ENCODE data around the gene DAG1.

DAG1 gene

DNA sequence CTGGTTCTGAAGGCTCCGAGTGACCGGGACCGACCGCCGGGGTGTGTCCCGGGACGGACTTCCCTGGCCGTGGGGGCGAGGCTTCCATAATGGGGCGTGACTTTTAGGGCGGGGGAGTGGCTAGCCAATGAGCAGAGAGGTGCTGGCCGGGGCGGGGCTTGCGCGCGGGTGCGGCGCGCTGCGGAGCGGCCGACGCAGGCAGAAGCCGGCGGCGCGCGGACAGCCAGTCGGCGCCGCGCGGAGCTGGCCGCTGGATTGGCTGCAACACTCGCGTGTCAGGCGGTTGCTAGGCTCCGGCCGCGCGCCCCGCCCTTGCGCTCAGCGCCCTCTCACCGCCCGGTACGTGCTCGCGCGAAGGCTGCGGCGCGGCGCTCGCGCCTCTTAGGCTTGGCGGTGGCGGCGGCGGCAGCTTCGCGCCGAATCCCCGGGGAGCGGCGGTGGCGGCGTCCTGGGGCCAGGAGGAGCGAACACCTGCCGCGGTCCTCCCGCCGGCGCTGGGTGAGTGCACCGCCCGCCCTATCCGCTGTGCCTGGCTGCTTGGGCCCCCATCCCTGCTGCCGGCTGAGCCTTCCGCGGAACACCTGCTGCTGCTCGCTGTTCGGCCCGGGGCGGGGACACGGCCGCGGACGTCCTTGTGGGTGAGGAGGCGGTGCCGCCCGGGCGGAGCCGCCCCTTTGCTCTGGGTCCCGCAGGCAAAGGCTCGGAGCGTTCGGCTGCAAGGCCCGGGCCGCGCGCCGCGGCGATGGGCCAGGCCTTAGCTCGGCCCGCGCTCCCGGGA is at the start of gene DAG1:
Gene DAG1 (plus strand): TSS at position 332 of the 778 bp plus-strand sequence. CDS start 40,268 bp downstream, outside the sequence.
- DNase-seq (ENCODE audit: low read depth, low spot score): peak; percentile 88
- H3K27ac ChIP-seq: peak within 1 kb of the TSS; percentile 95

DNA sequence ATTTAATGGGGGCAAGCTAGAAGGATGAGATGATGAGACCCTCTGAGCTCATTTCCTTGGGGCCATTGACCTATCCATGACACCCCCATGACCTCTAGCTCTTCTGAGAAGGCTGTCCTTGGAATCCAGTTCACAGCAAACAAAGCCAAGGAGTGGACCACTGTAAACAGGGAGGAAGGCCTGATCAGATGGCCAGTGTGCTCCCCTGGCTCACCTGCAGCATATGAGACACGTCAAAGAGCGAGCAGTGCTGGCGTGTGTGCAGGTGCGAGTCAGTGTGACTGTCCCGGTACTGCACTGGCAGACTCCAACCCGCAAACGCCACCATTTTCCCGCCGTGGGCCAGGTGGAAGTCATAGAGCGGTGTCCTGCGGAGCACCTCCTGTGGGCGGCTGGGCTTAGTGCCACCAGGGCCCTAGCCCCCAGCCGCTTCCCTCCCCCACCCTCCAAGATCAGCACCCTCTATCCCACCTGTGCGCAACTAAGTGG is 48.1 kb upstream of the DAG1 start:
- H3K27ac ChIP-seq: peak overlapping the region; percentile 72
- DNase-seq (ENCODE audit: low read depth, low spot score): no peak

DNA sequence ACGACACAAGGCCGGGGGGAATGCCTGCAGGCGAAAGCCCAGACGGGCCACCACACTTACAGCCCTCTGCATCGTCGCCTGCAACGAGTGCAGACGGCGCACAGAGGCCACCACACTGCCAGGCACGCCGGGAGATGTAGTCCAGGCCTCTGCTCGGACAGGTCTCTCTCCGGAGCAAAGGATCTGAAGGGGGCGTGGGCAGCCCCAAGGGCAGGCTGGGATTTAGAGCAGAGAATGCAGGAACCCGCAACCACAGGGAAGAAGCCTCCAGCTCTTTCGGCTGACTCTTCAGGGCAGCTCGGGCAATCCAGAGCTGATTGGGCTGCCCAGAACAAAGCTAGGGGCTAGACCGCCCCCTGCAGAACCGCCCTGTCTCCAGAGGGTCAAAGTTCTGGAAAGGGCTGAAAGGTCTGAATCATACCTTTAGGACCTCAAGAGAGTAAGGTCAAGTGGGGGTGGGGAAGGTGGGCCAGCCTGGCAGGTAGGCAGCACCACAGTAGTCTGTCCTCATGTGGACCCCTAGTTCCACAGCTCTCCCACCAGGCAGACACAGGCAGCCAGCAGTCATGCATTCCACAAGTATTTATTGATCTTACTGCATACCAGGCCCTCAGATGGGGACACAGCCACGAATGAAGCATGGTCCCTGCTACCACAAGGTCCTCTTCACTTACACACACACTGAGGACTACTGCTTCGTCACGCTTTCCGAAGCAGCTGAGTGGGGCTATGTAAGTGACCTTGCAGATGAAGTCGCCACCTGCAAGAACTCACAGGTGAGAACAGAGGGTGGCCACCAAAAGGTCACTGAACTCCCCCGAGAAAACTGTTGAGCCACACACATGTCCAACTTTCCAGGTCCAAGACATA is 47.5 kb upstream of the DAG1 start, which contains the start of gene AMT:
Gene AMT (minus strand): TSS at position 95 of the 870 bp plus-strand sequence. CDS start 23 bp downstream, at position 72.
- DNase-seq (ENCODE audit: low read depth, low spot score): no peak
- peak within 1 kb of the TSS; percentile 72 for H3K27ac ChIP-seq

DNA sequence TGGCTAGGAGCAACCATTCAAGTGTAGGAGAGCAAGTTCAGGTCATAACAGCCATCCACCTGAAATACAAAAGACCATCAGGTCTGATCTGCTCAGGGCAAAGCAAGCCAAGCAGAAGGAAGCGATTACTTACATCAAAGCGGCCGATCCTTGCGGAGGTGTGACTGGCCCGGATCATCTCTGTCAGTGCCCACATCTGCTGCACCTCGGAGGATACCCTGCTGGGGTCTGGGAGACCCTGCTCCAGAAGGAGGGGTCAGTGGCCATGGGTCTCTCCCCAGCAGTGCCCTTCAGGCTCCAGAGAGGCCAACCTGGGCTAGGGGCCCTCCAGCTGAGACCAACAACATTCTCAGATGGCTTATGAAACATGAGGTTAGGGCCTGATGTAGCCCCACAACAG is 45.3 kb upstream of the DAG1 start:
- no peak for DNase-seq (ENCODE audit: low read depth, low spot score)
- no peak overlapping the region for H3K27ac ChIP-seq

DNA sequence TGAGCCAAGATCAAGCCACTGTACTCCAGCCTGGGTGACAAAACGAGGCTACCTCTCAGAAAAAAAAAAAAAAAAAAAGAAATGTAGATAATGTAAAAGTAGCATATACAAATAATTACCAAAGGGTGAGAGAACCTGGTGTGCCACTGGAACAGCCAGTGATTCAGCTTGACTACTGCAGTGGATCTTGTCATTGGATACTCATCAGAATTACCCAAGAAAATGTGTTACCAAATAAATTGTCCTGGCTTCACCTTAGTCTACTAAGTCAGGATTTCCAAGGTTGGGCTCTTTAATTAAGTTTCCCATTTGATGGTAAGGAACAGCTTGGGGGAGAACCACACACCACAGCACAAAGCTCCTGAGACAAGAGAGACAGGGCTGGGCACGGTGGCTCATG is 42.5 kb upstream of the DAG1 start:
- peak overlapping the region; percentile 86 for H3K27ac ChIP-seq
- DNase-seq (ENCODE audit: low read depth, low spot score): no peak

DNA sequence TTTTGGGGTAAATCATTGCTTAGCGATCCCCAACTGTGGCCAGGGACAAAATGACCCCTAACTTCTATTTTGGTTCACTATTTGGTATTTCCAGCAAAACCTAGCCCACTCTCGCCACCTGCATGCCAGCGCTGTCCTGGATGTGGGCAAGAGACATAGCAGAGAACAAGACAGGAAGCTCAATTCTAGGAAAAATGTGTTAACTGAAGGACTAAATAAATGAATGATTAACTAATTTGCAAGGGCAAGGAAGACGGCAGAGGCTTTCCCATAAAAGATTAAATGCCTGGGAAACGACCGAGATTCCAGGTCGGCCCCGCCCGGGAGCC is 41.4 kb upstream of the DAG1 start:
- peak overlapping the region; percentile 86 for H3K27ac ChIP-seq

DNA sequence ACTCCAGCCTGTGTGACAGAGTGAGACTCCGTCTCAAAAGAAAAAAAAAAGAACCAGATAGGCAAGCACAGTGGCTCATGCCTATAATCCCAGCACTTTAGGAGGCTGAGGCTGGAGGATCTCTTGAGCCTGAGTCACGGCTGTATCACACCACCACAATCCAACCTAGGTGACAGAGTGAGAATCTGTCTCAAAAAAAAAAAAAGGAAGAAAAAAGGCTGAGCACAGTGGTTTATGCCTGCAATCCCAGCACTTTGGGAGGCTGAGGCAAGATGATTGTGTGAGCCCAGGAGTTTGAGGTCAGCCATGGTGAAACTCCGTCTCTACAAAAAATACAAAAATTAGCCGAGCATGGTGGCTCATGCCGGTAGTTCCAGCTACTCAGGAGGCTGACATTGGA is 35.3 kb upstream of the DAG1 start:
- no peak for DNase-seq (ENCODE audit: low read depth, low spot score)
- no peak overlapping the region for H3K27ac ChIP-seq

More for the DNA sequence above, 41.4 kb upstream of the DAG1 start:
- DNase-seq (ENCODE audit: low read depth, low spot score): no peak

DNA sequence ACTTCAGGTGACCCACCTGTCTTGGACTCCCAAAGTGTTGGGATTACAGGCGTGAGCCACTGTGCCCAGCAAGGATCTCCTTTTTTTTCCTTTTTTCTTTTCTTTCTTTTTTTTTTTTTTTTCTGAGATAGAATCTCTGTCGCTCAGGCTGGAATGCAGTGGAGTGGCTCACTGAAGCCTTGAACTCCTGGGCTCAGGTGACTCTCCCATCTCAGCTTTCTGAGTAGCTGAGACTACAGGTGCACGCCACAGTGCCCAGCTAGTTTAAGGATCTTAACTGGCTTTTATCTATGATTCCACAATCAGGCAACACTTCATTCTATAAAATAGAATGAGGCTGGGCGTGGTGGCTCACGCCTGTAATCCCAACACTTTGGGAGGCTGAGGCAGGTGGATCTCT is 24.7 kb upstream of the DAG1 start:
- no peak for DNase-seq (ENCODE audit: low read depth, low spot score)
- no peak overlapping the region for H3K27ac ChIP-seq

DNA sequence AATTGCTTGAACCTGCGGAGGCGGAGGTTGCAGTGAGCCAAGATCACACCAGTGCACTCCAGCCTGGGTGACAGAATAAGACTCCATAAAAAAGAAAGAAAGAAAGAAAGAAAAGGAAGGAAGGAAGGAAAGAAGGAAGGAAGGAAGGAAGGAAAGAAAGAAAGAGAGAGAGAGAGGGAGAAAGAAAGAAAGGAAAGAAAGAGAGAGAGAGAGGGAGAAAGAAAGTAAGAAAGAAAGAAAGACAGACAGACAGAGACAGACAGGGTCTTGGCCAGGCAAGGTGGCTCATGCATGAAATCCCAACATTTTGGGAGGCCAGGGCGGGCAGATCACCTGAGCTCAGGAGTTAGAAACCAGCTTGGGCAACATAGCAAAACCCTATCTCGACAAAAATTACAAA is 16.4 kb upstream of the DAG1 start:
- no peak overlapping the region for H3K27ac ChIP-seq
- DNase-seq (ENCODE audit: low read depth, low spot score): no peak

DNA sequence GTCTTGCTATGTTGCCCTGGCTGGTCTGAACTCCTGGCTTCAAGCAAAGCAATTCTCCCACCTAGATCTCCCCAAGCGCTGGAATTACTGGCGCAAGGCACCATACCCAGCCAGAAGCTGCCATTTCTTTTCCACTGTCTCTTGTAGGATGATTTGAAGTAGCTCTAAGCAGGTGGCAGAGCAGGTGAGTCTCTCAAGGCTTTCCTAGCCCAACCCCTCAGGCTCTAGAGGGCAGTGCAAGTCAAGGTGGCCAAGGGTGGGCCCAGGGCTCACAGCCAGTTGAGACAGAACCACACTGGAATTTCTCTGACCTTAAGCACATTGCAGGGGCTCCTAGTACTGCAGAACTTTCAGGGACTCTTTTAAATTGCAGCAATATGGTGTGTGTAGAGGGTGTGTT is 15.6 kb upstream of the DAG1 start:
- no peak for DNase-seq (ENCODE audit: low read depth, low spot score)
- H3K27ac ChIP-seq: no peak overlapping the region

DNA sequence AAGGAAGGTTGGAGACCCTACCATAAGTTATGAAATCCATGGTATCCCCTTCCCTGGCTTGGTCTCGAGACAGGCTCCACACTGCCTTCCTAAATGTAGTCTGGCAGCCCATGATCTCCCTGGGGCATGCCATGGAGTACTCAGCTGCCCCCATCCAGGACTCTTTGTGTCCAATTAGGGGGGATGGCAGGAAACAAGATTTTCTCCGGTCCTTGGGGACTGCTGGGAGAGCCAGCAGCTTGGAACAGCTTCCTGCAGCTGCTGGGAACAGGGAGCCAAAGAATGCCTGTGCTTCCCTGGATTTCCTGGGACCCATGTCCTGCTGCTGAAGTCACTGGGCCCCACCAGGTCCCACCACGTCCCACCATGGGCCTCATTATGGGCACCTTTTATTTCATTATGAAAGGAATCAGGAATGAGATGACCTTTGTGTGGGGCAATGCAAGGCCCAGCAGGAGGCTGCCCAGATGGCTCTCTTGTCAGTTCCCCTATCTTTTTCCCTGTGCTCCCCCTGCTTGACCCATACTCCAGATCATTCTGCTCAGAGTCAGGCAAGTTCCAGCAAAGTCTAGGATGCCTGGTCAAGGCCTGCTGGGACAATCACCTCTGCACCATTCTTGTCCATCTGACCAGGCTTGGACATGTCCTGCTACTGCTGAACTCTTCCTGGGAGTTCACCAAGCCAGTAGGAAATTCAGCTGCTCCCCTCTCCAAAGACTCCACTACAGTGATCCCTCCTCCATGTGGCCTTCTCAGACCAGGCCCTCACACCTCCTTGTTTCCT is 15.0 kb upstream of the DAG1 start:
- DNase-seq (ENCODE audit: low read depth, low spot score): no peak

DNA sequence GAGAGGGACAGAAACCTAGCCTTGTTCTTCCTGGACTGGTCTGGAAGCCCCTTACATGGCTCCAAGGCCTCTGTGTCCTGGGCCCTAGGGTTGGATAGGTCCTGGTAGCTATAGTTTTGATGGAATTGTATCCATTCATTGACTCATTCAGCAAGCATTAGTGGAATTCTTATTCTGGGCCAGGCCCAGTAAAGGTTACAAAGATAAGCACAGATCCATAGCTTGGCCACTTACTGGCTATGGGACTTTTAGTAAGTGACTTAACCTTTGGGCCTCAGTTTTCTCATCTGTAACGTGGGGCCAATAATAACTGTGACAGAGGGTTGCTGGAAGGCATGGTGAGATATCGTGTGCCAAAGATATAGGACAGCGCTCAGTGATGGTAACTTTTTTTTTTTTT is 13.6 kb upstream of the DAG1 start:
- DNase-seq (ENCODE audit: low read depth, low spot score): no peak
- no peak overlapping the region for H3K27ac ChIP-seq

More for the DNA sequence above, 15.0 kb upstream of the DAG1 start:
- no peak overlapping the region for H3K27ac ChIP-seq

DNA sequence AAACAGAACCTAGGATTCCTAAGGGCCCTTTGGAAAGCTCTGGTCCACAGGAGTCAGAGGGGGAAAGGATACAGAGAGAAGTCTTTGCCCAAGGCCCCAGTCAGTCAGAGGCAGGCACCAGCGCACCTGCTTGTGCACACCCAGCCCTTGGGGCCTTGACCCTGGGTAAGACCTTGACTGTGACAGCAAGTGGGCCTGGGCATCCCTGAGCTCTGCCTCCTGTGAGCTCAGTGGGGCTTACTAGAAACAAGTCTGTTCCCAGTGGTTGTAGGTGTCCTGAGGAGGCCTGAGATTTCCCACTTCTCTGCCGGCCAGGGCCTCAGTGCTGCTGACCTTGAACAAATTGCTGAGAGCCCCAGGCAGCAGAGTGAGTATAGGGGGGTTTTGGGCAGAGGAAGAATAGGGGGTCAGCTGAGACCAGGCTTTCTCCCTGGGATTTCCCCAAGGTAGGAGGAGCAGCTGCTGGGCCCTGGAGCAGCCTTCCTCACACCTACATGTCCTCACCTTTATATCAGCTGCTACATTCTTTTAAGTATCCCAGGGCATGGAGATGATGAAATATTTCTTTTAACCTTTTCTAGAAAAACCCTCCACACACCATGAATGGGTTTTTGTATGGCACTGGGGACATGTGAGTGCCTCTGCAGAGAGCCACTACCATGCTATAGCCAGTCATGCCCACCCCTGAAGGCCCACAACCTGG is 9.7 kb upstream of the DAG1 start:
- no peak for DNase-seq (ENCODE audit: low read depth, low spot score)
- no peak overlapping the region for H3K27ac ChIP-seq

DNA sequence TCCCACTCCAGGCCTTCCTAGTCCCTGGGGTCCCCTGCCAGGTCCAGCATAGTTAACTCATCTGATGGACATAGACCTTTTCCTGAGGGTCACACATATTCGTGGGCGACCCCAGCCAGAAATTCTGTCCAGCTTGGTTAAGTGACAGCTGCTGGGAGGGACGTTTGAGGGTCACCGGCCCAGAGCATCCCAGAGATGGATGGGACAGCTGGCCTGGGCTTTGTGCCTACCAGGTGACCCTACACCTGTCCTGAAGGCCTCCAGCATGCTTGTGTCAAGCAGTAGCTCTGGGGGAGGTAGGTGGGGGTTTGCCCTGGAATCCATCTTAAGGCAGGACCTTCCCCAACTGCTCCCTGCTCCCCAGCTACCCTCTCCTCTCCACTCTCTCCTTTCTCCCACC is 9.1 kb upstream of the DAG1 start:
- no peak for DNase-seq (ENCODE audit: low read depth, low spot score)
- H3K27ac ChIP-seq: peak overlapping the region; percentile 75

DNA sequence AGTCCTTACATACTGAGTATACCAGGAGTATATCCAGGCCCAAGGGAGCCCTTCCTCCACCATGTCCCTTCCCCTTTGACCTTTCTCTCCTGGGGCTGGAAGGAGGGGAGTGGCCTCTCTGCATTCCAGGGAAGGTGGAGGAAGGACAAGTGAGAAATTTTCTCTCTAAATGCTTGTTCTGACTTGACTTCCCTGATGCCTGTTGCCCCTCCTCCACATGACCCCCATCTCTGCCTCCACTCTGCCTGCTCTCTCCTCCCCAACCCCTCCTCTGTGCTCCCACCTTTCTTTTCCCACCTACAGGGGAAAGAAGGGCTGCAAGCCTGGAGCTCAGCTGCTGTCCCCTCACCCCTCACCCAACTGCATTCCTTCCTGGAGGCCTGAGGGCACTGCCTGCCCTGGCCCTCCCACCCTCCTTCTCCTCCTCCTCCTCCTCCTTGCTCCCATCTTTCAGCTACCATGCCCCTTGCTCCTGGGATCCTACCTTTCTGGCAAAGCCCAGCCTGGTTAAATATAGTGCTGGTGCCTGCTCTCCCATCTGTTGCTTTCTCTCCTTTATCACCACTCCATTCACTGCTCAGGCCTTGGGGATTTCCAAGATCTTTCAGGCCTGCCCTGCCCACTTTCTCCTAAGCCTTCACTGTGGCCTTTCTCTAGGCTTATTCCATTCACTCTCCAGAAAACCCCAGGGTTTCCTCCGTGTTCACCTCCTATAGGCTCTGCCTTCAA is 8.5 kb upstream of the DAG1 start:
- peak overlapping the region; percentile 75 for H3K27ac ChIP-seq
- DNase-seq (ENCODE audit: low read depth, low spot score): no peak

DNA sequence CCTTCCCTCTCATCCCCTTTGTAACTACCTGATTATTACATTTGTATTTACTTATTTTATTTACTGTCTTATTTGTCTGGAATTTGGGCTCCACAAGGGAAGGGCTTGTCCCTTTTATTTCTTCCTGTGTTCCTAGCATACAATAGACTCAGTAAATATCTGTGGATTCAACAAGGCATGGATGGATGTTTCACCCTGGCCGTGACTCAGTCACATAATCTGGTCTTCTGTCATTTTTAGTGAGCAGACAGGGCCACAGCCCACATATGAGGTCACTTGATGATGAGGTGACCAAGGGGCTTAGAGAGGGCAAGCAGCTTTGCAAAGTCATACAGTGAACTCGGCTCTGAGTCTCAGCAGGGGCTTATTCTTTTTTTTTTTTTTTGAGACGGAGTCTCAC is 7.8 kb upstream of the DAG1 start:
- DNase-seq (ENCODE audit: low read depth, low spot score): no peak
- H3K27ac ChIP-seq: peak overlapping the region; percentile 75

DNA sequence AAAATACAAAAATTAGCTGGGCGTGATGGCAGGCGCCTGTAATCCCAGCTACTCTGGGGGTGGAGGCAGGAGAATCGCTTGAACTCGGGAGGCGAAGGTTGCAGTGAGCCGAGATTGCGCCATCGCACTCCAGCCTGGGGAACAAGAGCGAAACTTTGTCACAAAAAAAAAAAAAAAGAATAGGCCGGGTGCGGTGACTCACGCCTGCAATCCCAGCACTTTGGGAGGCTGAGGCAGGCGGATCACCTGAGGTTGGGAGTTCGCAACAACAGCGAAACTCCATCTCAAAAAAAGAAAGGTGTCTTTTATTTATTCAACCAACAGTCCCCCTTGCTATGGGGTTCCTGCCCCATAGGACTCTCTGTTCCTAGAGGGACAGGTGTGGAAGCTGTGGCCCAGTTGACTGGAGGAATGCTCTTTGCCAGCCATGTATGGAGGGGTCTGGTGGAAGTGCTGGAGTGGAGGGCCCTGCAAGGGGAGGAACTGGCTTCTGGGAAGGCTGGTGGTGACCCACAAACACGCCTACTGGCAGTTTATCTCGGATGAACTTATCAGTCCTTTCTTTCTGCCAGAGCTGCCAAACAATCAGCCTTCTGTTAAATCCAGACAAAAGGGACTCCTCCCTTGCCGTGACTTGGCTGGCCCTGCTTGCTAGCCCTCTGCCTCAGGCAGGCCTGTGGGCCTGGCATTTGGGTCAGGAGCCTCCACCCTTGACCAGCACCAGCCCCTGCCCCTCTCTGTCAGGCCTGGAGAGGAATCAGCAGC is 4.6 kb upstream of the DAG1 start:
- H3K27ac ChIP-seq: peak overlapping the region; percentile 34
- no peak for DNase-seq (ENCODE audit: low read depth, low spot score)

DNA sequence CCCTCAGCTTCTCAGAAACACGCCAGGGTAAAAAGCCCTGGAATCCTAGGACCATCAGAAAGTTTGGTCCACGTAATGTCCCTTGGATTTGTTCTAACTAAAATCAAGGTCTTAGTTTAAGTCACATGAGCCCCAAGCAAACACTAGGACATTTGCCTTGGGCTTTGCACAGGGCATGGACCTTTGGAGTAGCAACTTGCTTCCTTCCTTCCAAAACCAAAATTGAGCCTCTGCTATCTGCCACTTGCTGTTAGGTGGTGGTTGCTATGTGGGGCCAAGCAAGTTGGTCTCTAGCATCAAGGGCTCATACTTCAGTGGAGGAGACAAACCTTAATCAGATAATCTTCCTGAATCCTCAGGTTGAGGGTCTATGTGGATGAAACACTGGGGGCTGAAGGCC is 4.0 kb upstream of the DAG1 start:
- peak overlapping the region; percentile 34 for H3K27ac ChIP-seq
- DNase-seq (ENCODE audit: low read depth, low spot score): no peak

Data from epithelial cell of prostate (primary cell).